ENCODE measurements around the gene OR6B2.

OR6B2 gene

GRCh38 chr2:240053173-240054155 is 23.2 kb upstream of the OR6B2 start, which contains the start of gene OR6B3:
Gene OR6B3, minus strand, starts transcription at chr2:240053521.
- TF ChIP-seq PKNOX1 (IDR thresholded peaks at IDR 0.05), result no peak
- TF ChIP-seq ARNT (IDR thresholded peaks at IDR 0.05), result no peak
- no peak for TF ChIP-seq BHLHE40 (IDR thresholded peaks at IDR 0.05; ENCODE audit: borderline replicate concordance)
- TF ChIP-seq FOXK2 (IDR thresholded peaks at IDR 0.05), result no peak
- TF ChIP-seq NFRKB (IDR thresholded peaks at IDR 0.05), result no peak
- TF ChIP-seq SP1 (IDR thresholded peaks at IDR 0.05), result no peak
- TF ChIP-seq HDGF (IDR thresholded peaks at IDR 0.05; ENCODE audit: borderline replicate concordance), result no peak
- no peak for TF ChIP-seq TARDBP (IDR thresholded peaks at IDR 0.05)
- no peak for TF ChIP-seq FOXA1 (IDR thresholded peaks at IDR 0.05)
- TF ChIP-seq ELF4 (IDR thresholded peaks at IDR 0.05), result no peak
- no peak for TF ChIP-seq L3MBTL2 (conservative IDR thresholded peaks at IDR 0.05)
- TF ChIP-seq CTBP1 (IDR thresholded peaks at IDR 0.05; ENCODE audit: borderline replicate concordance), result no peak
- TF ChIP-seq LEF1 (IDR thresholded peaks at IDR 0.05; ENCODE audit: borderline replicate concordance), result no peak
- TF ChIP-seq FOXM1 (IDR thresholded peaks at IDR 0.05; ENCODE audit: borderline replicate concordance), result no peak
- no peak for TF ChIP-seq ZNF384 (IDR thresholded peaks at IDR 0.05)
- TF ChIP-seq SUZ12 (IDR thresholded peaks at IDR 0.05), result no peak

GRCh38 chr2:240052524-240052923 is 22.3 kb upstream of the OR6B2 start:
- no peak for DNase-seq (ENCODE audit: extremely low spot score)
- CTCF ChIA-PET, result no interaction called here
- POLR2A ChIA-PET, result interaction anchor here (0.7 kb wide), 1 partner anchor 9 kb away, joined by 3 read pairs; no protein-coding TSS in a partner anchor
- TF ChIP-seq CTBP1 (IDR thresholded peaks at IDR 0.05; ENCODE audit: borderline replicate concordance) (no peak), LEF1 (IDR thresholded peaks at IDR 0.05; ENCODE audit: borderline replicate concordance) (no peak), ZNF384 (IDR thresholded peaks at IDR 0.05) (no peak), SUZ12 (IDR thresholded peaks at IDR 0.05) (no peak), ELF4 (IDR thresholded peaks at IDR 0.05) (no peak), NFRKB (IDR thresholded peaks at IDR 0.05) (no peak), SP1 (IDR thresholded peaks at IDR 0.05) (no peak), FOXK2 (IDR thresholded peaks at IDR 0.05) (no peak), TARDBP (IDR thresholded peaks at IDR 0.05) (no peak), FOXA1 (IDR thresholded peaks at IDR 0.05) (no peak), BHLHE40 (IDR thresholded peaks at IDR 0.05; ENCODE audit: borderline replicate concordance) (no peak), ARNT (IDR thresholded peaks at IDR 0.05) (no peak), PKNOX1 (IDR thresholded peaks at IDR 0.05) (no peak), HDGF (IDR thresholded peaks at IDR 0.05; ENCODE audit: borderline replicate concordance) (no peak)

More at GRCh38 chr2:240053173-240054155, 23.2 kb upstream of the OR6B2 start, which contains the start of gene OR6B3:
- DNase-seq (ENCODE audit: extremely low spot score), result no peak
- ChIA-PET CTCF (no interaction called here), POLR2A (no interaction called here)

- no peak for DNase-seq (ENCODE audit: extremely low spot score)
- ChIA-PET CTCF (interaction anchor here (1.6 kb wide), 1 partner anchor 9 kb away, joined by 6 read pairs; no protein-coding TSS in a partner anchor), POLR2A (interaction anchor here (0.7 kb wide), 1 partner anchor 8 kb away, joined by 3 read pairs; no protein-coding TSS in a partner anchor)
- TF ChIP-seq PKNOX1 (IDR thresholded peaks at IDR 0.05), result no peak
- no peak for TF ChIP-seq BHLHE40 (IDR thresholded peaks at IDR 0.05; ENCODE audit: borderline replicate concordance)
- no peak for TF ChIP-seq HDGF (IDR thresholded peaks at IDR 0.05; ENCODE audit: borderline replicate concordance)
- TF ChIP-seq L3MBTL2 (conservative IDR thresholded peaks at IDR 0.05), result no peak
- TF ChIP-seq FOXA1 (IDR thresholded peaks at IDR 0.05), result no peak
- no peak for TF ChIP-seq FOXM1 (IDR thresholded peaks at IDR 0.05; ENCODE audit: borderline replicate concordance)
- no peak for TF ChIP-seq SP1 (IDR thresholded peaks at IDR 0.05)
- no peak for TF ChIP-seq ARNT (IDR thresholded peaks at IDR 0.05)
- TF ChIP-seq LEF1 (IDR thresholded peaks at IDR 0.05; ENCODE audit: borderline replicate concordance), result no peak
- TF ChIP-seq FOXK2 (IDR thresholded peaks at IDR 0.05), result no peak
Measured at GRCh38 chr2:240051697-240052096, 21.5 kb upstream of the OR6B2 start.

- no peak for DNase-seq (ENCODE audit: extremely low spot score)
- ChIA-PET POLR2A (no interaction called here), CTCF (no interaction called here)
- TF ChIP-seq TARDBP (IDR thresholded peaks at IDR 0.05) (no peak), ZNF384 (IDR thresholded peaks at IDR 0.05) (no peak), PKNOX1 (IDR thresholded peaks at IDR 0.05) (no peak)
Measured at GRCh38 chr2:240050278-240050677, 20.0 kb upstream of the OR6B2 start.

- ChIA-PET POLR2A (no interaction called here), CTCF (no interaction called here)
- TF ChIP-seq ARNT (IDR thresholded peaks at IDR 0.05) (no peak), ELF4 (IDR thresholded peaks at IDR 0.05) (no peak), L3MBTL2 (conservative IDR thresholded peaks at IDR 0.05) (no peak), LEF1 (IDR thresholded peaks at IDR 0.05; ENCODE audit: borderline replicate concordance) (no peak), FOXM1 (IDR thresholded peaks at IDR 0.05; ENCODE audit: borderline replicate concordance) (no peak), SUZ12 (IDR thresholded peaks at IDR 0.05) (no peak), CTBP1 (IDR thresholded peaks at IDR 0.05; ENCODE audit: borderline replicate concordance) (no peak), TARDBP (IDR thresholded peaks at IDR 0.05) (no peak), FOXK2 (IDR thresholded peaks at IDR 0.05) (no peak), NFRKB (IDR thresholded peaks at IDR 0.05) (no peak), HDGF (IDR thresholded peaks at IDR 0.05; ENCODE audit: borderline replicate concordance) (no peak), BHLHE40 (IDR thresholded peaks at IDR 0.05; ENCODE audit: borderline replicate concordance) (no peak)
- no peak for DNase-seq (ENCODE audit: extremely low spot score)
Measured at GRCh38 chr2:240048237-240048636, 18.0 kb upstream of the OR6B2 start.

All from HEK293T (cell line).